GM12873 (cell line): ENCODE measurements around the gene CEBPG.

Source experiments
- TF ChIP-seq, protein P1 (sequence below): IDR thresholded peaks from 2 replicates; pipeline ENCODE4 v1.5.1; 2012; ENCODE audit warnings: low read depth, mild to moderate bottlenecking, moderate library complexity, low read length, control low read depth; ENCODE audit not compliant: insufficient read depth; ENCODE audit errors: missing control alignments

The CEBPG gene

GRCh38 chr19:33397536-33398360 is 24.2 kb downstream of the CEBPG start:
- TF ChIP-seq, protein P1, sequence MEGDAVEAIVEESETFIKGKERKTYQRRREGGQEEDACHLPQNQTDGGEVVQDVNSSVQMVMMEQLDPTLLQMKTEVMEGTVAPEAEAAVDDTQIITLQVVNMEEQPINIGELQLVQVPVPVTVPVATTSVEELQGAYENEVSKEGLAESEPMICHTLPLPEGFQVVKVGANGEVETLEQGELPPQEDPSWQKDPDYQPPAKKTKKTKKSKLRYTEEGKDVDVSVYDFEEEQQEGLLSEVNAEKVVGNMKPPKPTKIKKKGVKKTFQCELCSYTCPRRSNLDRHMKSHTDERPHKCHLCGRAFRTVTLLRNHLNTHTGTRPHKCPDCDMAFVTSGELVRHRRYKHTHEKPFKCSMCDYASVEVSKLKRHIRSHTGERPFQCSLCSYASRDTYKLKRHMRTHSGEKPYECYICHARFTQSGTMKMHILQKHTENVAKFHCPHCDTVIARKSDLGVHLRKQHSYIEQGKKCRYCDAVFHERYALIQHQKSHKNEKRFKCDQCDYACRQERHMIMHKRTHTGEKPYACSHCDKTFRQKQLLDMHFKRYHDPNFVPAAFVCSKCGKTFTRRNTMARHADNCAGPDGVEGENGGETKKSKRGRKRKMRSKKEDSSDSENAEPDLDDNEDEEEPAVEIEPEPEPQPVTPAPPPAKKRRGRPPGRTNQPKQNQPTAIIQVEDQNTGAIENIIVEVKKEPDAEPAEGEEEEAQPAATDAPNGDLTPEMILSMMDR, result no peak

- TF ChIP-seq, protein P1, result no peak
Observed at GRCh38 chr19:33398361-33399060, 25.0 kb downstream of the CEBPG start.

DNA sequence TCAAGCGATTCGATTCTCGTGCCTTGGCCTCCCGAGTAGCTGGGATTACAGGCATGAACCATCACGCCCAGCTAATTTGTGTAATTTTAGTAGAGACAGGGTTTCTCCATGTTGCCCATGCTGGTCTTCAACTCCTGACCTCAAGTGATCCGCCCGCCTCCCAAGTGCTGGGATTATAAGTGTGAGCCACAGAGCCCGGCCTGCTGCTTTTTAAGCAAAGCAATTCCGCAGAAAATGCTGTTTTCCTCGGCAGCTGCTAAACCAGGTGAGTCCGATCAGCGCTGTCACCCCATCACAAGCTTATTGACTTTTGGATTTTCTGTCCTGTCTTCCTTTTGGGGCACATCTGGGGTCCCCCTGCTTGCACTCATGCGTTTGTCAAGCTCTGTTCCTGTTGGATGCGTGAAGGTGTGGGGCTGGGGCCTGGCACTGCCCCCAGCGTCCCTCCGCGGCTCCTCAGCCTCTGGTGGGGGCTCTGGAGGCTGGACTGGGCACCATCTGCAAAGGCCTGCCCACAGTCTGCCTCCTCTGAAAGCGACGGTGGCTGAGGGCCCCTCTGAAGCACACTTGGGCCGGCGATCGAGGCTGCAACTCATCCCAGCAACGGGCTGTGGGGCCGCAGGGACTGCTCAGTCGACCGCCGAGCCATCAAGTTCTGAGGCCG is 25.7 kb downstream of the CEBPG start:
- TF ChIP-seq, protein P1, result no peak

- TF ChIP-seq, protein P1, result no peak
Observed at GRCh38 chr19:33399745-33400681, 26.5 kb downstream of the CEBPG start.

- TF ChIP-seq, protein P1, result no peak
Observed at GRCh38 chr19:33400856-33401682, 27.6 kb downstream of the CEBPG start.

- TF ChIP-seq, protein P1, result no peak
Observed at GRCh38 chr19:33401683-33402420, 28.3 kb downstream of the CEBPG start.
